Activated CD4-positive, alpha-beta T cell treated with anti-CD3 and anti-CD28 coated beads, Interleukin-2, amount 50 U/mL, for 1 hour (primary cell): ENCODE data around the gene ADH4.
"Not testable (repeated sequence)": the region's sequence is repeated elsewhere in the genome, so short reads cannot be mapped to it uniquely, and the experiment has no call there.

ENCODE experiments used
- DNase-seq: peaks from one replicate; pipeline ENCODE4 v3.0.0-alpha.2; 2020

ADH4 gene

DNA sequence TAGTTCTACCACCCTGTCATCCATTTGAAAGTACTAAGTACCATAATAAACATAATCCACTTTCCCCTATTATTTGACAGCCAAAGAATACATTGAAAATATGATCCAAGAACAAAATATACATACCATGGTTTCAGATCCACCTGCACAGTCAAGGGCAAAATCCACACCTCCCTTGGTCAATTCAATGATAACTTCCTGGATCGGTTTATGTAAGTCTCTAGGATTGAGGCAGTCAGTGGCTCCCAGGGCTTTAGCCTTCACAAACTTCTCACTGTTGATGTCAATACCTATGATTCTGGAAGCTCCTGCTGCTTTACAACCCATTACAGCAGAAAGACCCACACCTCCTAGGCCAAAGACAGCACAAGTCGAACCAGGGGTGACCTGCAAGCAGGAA lies 12.7 kb downstream of the ADH4 start:
- no peak for DNase-seq

DNA sequence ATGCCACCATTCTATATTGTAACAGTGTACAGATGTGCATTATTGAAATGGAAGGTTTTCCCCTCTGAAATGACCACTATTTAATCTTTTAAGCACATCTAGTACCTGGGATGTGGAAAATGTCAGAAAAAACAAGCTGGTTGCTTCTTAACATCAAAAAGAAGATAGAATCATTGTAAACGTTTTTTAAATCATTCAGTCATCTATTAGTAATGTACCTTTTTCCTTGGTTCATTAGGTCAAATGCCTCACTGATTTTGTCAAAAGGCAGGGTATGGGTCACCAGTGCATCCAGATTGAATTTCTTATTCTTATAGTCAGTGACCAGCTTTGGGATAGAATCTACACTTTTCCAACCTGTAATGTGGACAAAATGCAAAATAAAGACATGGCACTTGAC lies 17.7 kb downstream of the ADH4 start:
- DNase-seq: no peak

- DNase-seq: no peak
Measured at GRCh38 chr4:99121008-99121407, 23.1 kb downstream of the ADH4 start.

DNA sequence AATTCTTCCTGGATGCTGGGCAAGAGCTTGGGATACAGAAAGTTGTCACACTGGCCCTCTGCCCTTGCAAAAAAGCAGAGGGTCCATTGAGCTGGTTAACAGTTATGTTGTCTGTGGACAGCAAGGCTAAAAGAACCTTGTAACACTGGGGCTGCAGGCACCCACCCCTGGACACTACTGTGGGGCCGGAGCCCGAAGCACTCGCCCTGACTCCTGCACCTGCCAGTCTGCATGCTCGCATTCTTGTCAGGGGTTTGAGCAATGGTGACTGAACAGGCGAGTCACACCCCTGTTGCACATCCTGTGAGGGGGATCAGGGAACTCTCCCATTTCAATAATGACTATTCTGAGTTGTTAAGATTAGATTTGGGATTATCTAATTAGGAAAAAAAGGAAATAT lies 23.6 kb downstream of the ADH4 start:
- DNase-seq: no peak

DNA sequence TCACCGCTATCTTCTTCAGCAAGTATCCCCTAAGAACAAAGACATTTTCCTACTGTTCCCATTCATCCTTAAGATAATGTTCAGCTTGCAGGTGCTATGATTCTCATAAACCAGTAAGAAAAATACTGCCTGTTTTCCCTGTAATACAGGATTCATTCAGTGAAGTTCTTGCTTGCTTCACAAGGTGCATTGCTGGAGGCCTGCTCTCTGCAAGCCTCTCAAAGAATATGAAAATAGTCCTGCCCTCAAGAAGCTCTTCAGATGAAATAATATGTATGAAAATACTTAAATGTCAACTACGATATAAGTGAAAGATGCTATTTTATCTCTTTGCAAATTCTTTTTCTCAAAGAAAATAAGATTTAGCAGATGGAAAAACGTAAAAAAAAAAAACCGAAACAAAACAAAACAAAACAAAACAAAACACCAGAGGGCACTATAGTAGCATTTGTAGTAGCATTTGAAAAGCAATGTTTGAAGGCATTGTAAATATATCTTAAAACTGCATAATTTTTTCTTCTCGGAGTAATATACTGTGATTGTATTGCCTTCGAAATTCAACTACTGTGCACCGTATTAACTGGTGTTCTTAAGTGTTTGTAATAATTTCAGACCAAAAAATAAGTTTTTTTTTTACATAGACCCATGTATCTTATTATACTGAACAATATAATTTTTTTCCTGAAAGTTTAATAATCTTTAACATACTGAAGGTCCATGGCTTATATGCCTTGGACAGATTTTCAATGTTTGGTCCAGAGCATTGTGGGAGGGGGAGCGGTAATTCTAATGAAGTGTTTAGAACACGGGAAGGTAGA lies 26.0 kb downstream of the ADH4 start:
- no peak for DNase-seq

GRCh38 chr4:99117122-99117841 lies 26.8 kb downstream of the ADH4 start:
- DNase-seq: not testable (repeated sequence)

GRCh38 chr4:99109286-99109685 lies 34.8 kb downstream of the ADH4 start:
- not testable (repeated sequence) for DNase-seq

DNA sequence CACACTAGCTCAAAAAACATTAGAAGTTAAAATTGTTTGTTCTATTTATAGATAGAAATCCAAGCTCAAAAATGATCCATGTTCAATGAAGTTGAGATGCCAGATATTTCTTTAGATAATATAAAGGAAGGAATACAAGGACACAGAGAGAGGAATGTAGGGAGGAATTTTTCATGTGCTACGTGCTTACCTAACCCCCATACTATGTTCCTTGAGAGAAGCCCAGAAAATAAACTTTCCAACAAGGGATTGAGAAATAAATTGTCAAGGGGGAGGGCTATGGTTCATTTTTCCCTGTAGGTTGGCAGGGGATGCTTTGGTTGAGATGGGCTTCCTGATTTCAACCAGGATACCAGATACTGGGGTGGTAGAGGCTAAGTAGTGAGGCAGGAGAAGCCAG lies 39.9 kb downstream of the ADH4 start:
- no peak for DNase-seq

DNA sequence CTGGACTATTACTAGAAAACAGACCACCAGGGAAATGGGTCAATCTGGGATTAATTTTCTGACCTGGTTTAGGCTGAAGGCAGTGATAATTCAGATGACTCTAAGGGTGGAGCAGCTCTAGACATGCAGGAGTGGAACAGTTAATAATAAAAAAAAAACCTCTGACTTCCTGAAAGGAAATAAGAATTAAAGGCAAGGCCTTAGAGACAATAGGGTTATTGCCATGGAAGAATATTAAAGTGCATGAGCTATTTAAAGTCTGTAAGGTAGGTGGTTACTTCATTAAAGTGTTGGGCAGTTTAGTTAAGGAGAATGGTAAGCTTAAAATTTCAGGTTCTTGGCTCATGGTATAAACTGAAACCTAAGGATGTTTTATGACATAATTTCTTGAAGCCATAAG lies 40.9 kb downstream of the ADH4 start:
- DNase-seq: no peak

DNA sequence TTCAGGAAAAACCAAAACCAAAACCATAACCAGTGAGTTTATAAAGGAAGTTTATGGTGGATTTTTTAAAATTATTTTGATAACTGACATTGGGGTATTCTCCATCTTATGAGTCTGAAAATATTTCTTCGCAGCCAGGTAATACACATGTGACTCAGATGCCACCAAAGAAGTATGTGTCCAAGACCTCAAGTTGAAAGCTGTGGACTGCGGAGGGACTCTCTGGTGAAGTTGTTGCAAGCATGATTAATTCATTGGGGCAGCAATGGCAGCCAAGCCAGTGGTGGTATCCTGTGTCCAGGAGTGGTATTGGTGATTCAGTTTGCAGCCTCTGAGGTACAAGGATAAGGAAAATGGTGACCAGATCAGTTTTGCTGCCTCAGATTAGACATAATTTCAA lies 41.5 kb downstream of the ADH4 start:
- no peak for DNase-seq

- no peak for DNase-seq
Measured at GRCh38 chr4:99100876-99101275, 43.2 kb downstream of the ADH4 start.

- DNase-seq: not testable (repeated sequence)
Measured at GRCh38 chr4:99099814-99100213, 44.3 kb downstream of the ADH4 start.

GRCh38 chr4:99099311-99099710 lies 44.8 kb downstream of the ADH4 start:
- DNase-seq: no peak

GRCh38 chr4:99091841-99092240 lies 52.3 kb downstream of the ADH4 start:
- DNase-seq: not testable (repeated sequence)

- DNase-seq: no peak
Measured at GRCh38 chr4:99091216-99091575, 52.9 kb downstream of the ADH4 start.

DNA sequence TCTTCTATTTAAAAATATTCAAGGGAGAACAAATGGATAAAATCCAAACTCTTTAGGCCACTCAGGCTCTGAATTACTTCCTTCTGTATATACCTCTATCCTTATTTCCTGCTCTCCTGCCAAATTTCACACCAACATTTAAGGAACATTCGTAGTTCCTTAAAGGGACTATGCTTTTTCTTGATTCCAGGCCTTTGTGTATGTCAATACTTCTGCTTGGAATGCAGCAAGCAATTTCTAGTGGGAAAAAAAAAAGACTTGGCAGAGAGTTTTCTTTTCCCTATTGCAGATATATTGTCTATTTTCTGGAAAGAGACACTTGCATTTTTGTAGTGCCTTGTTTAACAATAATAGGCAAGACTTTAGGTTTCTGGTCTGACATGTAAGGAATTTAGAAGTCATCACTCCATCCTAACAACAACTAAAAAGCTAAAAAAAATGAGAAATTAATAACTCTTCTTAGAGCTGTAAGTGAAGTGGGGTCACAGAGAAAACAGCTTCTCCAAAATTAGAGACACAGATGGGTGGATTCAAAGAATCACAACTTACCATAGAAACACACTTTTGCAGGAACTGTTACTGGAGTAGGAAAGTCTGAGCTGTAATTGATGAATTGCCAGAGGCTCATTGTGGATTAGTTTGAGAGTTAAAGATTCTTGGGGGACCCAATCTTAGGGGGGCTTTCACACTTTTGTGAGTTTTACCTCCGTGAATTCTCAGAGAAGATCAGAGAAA lies 53.4 kb downstream of the ADH4 start:
- no peak for DNase-seq

GRCh38 chr4:99088481-99089365 lies 55.4 kb downstream of the ADH4 start, which contains the start of gene ADH5:
ADH5 (minus strand) TSS chr4:99088788; CDS start chr4:99088700, 88 bp downstream.
- DNase-seq: peak; percentile 93

DNA sequence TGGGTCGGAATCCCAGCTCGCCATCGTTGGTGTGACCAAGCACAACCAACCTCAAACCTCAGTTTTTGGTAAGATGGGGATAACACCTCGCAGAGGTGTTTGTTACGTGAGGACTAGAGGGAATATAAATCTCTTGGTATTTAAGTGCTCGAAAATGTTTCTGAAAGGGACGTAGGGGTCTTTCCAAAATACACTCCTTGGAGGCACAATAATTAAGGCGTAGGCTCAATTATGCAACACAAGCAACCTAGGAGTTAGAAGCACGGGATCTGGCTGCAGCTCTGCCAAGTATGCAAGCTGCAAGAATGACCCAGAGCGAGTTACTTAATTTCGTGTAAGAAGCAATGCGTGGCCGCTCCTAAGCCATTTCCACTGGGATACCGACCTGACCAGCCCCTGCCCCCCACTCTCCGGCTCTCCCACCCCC lies 56.1 kb downstream of the ADH4 start:
- DNase-seq: no peak

- DNase-seq: no peak
Measured at GRCh38 chr4:99084595-99084994, 59.5 kb downstream of the ADH4 start.

- DNase-seq: no peak
Measured at GRCh38 chr4:99082192-99082591, 61.9 kb downstream of the ADH4 start.

DNA sequence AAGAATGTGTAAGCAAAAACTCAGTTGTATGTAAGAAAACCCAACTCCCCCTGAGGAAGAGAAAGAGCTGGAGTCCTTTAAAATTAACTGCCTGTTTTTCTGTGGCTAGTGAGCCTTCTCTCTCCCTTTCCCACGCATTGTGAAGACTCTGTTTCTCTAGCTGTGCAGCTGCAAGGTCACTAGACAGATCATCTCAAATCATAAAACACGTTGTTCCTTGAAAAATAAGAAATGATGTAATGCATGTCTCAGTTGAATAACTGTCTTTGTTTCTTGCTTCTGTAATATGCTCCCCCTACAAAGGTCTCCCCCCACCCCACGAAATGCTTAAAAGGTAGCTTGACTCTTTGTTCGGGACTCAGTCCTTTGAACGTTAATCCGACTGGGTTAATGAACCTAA lies 63.2 kb downstream of the ADH4 start:
- not testable (repeated sequence) for DNase-seq

DNA sequence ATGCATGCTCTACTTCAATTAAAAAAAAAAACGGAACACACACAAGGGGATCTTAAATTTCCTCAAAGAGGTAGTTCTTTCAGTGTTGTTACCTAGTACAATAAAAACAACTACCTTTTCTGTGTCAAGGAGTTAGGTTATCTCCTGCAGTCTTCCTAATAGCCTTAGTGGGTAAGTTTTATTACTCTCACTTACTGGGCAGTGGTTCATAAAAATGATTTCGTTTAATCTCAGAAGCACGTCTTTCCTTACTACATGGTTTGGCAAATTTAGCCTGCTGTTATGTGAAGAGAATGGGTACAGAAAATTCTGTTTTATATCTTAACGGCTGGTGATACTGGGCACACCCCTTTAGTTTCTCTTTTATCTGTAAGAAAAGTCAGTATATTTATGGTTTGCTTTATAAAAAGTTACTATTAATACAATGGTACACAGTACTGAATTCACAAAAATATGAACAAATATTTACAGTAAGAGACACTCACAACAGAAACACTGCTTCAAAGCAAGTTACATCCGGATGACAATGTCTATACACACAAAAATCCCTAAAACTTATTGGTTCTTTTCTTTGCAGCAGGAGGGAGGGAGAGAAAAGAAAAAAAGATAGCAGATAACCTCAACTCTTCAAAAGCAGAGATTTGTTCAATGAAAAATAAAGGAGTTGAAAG lies 64.3 kb downstream of the ADH4 start:
- no peak for DNase-seq
